HG03196 (cell line): Measurements from ENCODE around the gene LMF1.

Source experiments
- ATAC-seq: cut with Tn5 transposase; IDR thresholded peaks from one replicate; pipeline ENCODE4 v1.9.1; 2021; ENCODE audit not compliant: unreplicated experiment

Gene LMF1

DNA sequence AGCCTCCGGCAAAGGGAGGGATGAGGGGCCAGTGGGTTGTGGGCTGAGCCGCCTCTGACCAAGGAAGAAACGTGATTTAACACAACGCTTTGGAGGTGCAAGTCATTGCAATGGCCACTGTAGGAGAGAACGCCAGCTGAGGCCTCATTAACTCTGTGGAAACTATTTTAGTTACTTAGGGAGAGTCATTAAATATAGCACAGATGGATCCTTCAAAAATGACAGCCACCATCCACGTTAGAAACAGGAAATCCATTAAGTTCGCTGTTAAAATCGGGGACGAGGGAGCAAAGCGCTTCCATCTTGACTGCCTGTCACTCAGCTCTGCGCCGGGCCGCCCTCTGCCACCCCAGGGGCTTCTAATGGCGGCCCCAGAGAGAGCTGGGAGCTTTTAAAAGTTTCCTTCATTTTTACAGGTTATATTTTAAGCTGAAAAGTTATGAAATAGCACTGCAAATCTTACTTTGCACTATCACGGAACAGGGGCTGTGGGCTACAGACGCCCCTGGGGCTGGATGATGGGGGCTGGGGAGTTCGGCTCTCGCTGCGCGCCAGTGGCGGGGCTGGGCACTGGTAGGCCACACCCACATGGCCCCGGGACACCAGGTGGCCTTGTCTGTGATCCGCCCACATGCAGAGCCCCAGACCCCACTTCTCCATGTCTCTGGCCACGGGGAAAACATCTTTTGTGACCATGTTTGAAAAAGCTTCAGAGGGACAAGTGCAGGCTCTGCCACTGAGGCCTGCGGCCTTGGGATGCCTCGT lies 54.6 kb downstream of the LMF1 start:
- ATAC-seq: no peak

DNA sequence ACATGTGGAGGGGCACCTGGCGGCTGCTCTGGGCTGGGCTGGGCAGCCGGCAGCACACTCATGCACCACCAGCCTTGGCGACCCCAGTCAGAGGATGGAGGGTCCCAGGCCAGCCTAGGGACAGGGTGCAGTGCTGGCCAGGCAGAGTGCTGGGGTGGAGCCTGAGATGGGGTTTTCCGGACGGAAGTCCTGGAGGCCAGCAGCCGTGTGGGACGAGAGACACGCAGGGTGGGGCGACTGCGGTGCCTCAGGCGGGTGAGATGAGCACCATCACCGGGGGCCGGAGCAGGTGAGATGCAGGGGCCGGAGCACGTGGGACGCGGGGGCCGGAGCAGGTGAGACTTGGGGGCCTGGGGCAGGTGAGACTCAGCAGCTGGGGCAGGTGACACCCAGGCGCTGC lies 55.2 kb downstream of the LMF1 start:
- ATAC-seq: no peak

DNA sequence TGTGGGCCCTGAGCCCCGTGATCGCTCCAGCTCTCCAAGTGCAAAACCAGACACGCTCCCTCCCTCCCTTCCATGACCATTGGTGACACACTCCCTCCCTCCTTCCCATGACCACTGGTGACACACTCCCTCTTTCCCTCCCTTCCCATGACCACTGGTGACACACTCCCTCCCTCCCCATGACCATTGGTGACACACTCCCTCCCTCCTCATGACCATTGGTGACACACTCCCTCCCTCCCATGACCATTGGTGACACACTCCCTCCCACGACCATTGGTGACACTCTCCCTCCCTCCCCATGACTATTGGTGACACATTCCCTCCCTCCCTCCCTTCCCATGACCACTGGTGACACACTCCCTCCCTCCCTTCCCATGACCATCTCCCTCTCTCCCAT lies 56.3 kb downstream of the LMF1 start:
- no peak for ATAC-seq

DNA sequence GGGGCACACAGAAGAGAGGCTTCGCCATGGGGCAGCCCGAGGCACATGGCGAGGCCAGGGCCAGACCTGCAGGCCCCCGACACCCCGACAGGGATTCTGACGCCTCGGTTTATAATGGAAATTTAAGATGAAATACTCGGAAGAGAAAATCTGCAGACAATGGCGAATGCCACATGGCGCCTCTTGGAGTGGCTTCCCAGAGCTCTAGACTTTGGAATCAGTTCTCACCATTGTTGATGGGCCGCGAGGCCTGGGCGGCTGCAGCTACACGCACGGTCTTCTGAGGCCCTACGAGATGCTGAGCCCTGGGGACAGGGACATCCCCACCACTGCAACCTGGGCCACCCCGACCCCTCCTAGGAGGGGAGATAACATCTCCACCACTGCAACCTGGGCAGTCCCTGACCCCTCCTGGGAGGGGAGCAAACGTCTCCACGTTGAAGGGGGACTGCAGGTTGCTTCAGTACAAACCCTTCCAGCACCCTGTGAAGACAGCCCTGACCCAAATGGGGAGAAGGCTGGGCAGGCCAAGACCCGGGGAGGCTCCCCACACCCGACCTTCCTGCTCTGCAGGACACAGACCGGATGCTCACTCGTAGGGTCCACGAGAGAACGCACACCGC lies 56.9 kb downstream of the LMF1 start:
- no peak for ATAC-seq

DNA sequence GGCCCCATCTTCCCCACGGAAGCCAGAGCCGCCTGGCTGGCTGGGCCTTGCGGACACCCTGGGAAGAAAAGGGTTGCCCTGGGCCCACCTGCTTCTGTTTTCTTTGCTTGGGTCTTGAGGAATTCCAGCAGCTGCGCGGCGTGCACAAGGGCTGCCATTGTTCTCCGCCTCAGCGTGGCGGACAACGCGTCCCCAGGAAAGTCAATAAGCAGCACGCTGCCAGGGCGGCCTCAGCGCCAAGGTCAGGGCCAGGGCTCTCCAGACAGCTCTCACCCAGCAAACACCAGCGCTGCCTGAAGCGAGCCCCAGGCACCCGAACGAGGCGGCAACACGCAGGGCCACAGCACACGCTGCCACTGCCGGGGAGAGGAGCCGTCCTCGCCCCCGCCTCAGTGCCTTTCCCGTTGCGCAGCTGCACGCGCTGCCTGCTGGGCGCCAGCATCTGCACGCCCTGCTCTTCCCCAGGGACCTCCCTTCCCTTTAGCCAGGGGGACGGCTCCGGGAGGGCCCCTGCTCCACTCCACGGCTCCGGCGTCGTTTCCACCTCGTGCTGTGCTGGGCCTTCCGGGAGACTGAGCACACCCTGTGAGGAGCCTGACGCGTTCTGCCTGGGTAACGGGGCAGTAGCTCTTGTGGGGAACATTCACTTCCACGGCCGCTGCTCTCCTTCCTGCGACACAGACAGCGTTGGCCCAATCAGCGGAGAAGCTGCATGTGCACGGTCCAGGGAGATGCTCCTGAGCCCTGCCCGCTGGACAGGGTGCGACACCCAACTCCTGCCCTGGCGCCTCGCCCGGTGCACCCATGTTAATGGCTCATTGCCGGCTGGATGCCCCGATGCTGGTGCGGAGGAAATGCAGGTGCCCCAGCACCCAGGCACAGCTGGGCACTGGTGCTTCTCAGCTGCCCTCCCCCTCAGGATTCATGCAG lies 57.8 kb downstream of the LMF1 start:
- no peak for ATAC-seq

DNA sequence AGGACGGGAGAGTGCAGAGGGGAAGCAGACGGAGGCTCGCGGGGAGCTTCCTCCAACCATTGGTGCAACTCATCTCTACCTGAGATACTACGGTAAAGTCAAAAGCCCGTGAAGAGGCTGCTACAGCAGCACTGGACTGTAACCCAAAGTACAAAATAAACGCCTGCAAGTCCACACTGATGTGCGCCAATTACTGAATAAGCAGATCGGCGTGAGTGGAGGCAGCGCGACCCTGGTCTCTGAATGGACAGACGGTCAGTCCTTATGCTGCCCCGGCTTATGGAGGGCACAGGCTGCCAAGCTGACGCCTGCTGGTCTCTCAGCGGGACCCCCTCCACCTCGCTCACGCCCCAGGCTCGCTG lies 58.5 kb downstream of the LMF1 start:
- no peak for ATAC-seq

DNA sequence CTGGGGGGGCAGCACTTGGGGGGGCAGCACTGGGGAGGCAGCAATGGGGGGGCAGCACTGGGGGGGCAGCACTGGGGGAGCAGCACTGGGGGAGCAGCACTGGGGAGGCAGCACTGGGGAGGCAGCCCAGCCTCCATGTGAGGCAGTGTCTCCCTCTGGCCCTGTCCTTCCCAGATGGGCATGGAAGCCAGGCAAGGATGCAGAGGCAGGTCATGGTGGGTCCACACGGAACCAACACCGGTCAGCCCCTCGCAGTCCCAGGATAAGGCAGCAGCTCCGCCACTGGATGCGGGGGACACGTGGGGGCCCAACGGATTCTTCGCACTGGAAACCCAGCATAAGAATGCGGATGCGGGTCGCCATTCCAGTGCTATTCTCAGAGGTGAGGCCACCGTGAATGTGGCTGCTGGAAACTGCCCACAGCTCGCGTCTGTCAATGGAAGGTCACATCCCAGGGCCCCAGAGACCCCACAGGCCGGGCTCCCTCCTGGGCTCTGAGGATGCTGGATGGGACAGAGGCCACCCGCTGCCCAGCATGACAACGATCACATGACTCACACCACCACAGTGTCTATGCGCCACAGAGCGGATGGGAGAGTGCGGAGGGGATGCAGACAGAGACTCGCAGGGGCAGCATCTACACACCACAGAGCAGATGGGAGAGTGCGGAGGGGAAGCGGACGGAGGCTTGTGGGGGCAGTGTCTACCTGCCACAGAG lies 59.0 kb downstream of the LMF1 start:
- no peak for ATAC-seq

DNA sequence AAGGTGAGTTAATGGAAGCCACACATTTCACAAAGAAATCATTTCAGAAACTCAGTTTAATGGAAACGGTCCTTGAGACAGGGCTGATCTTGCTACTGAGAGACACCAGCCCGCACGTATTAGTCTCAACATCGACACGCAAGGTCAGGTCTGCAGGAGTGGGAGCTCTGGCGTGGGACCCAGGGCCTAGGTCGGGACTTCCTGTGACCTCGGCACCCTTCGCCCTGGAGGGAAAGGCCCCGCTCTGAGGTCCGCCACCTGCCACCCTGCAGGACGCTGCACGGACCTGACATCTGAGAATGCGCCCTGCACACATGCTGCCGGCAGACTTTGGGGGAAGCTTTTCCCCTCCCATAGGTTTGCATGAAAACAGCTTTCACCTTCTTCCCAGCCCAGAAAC lies 59.7 kb downstream of the LMF1 start:
- ATAC-seq: no peak

DNA sequence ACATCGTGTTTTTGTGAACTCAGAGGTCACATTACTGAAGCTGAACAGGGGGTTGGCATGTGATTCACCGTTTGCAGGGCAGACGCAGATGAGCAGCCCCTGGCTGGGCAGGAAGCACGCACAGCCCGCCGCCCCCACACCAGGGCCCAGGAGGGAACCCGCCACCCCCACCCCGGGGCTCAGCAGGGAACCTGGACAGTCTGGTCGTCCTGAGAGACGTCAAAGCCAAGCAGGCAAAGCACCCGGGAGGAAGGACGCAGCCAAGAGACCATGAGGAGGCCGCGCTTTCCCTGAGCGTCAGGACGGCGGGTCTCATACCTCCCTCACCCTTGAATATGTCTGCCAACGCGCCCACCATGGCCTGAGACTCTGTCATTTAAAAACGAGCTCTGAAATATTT lies 60.6 kb downstream of the LMF1 start:
- no peak for ATAC-seq

DNA sequence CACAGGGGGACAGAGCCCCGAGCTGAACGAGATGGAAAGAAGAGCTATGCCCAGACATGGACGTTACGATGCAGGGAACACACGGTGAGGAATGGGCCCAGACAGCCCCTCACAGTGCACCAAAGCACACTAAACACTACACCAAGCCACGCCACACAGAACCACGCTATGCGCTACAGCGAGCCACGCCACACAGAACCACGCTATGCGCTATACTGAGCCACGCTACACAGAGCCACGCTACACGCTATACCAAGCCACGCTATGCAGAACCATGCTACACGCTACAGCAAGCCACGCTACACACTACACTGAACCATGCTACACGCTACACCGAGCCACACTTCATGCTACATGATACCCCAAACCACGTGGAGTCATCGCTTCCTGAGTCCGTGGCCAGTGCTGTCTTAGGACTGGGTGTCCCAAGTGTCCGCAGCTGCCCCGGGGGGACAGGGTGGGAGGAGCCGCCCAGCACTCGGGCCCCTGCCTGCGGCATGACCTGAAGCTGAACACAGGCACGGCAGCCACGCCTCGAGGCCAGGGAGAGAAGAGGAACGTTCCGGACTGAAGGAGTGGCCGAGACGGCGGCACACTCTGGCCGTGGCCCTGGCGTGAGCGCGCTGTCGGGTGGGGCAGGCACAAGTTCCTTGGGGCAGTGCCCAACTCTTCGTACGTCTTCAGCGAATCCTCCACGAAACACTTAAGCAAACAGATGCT lies 61.3 kb downstream of the LMF1 start:
- ATAC-seq: no peak

DNA sequence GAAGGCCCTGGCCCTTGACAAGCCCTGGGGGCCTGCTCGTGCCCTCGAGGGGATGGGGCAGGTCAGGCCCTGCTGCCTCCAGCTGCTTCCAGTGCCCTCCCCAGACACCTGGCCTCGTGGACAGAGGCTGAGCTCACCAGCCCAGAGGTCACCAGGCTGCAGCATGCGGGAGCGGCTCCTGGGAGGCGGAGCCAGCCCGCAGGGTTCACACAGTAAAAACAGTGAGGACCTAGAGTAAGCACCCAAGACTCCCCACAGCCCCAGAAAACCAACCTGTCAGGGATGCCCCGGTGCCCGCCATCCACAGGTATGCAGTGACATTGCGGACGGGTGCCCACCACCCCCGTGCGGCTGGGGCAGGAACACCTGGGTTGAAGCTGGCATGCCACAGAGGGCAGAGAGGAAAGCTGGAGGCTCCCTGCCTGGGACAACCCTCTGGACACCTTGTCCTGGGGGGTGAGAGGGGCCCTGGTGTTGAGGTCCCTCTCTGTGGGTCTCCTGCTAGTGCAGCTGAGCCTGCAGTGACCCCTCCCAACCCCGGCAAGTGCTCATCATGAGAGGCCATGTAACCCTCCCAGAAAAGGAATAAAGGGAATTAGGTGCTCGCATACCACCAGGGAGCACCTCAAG lies 62.1 kb downstream of the LMF1 start:
- ATAC-seq: no peak

DNA sequence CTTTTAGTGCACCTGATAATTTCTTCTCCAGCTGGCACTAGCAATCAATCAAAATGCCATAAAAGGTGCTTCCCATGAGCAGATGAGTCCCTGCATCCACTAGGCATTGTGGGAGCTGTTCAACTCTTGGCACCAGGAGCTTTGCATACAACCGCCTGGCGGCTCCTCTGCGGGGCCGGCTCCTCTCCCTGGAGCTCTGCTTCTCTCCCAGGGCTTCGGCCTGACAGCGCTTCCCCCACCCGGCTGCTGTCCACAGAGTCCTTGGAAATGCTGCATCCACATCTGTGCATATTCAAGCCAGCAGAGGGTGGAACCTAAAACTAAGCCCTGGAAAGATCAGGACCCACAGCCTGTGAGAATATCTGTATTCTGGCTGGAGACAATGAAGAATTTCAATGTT lies 62.9 kb downstream of the LMF1 start:
- no peak for ATAC-seq

DNA sequence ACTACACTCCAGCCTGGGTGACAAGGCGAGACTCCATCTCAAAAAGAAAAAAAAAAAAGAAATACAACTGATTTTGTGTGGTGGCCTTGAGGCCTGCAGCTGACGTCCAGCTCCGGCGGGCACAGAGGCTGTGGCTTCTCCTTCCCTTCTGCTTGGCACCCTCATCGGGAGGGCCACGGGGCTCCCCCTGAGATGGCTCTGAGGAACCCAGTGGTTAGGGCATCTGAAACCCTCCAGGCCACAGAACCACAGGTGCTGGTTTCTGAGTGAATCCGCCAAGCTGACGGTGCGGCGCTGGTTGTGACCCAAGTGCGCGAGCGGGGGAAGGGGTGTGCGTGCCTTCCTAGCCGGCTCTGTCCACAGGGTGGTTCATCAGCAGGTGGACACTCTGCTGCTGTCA lies 63.4 kb downstream of the LMF1 start:
- ATAC-seq: no peak

DNA sequence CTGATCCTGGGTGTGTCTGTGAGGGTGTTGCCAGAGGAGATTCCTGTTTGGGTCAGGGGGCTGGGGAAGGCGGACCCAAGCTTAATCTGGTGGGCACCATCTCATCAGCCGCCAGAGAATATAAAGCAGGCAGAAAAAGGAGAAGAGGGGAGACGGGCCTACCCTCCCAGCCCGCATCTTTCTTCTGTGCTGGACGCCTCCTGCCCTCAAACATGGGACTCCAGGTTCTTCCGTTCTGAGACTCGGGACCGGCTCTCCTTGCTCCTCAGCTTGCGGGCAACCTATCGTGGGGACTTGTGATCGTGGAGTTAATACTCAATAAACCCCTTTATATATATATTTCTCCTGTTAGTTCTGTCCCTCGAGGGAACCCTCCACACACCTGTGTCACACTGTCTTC lies 64.5 kb downstream of the LMF1 start:
- no peak for ATAC-seq

DNA sequence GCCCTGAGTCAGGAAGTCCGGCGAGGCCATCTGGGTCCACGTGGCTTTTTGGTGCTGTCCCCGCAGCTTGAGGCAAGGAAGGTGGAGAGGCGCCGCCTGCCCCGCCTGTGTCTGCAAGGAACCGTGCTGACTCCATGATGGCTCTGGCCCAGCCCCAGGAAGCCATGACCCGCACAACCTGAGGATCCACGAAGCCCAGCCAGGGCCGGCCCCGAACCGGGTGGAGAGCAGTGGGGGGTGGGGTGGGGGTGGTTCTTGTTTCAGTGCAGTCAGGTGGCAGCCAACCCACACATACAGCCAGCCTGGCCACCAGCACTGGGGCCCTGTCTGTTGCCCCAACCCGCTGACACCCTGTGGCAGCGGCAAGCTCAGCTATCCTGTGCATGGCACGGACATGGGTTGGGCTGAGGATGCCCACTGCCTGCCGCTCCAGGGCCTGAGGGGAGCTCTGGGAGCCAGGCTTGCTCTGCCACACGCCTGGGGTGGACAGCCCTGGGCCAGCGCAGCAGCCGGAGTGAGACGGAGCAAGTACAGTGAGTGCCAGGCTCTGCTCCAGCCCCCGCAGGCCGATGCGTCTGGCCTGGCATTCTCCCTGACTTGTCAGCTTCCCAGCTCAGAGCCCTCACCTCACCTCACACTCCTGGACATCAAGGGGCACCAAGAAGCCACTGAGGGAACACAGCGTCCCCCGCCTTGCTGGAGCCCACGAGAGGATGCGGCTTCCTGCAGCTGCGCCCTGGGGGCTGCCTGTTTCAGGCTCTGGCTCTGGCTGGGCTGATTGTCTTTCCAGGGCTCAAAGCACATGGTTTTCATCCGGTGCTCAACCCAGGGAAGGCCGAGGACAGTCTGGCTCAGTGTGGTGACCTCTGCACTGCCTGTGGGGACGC lies 68.8 kb downstream of the LMF1 start:
- ATAC-seq: no peak

DNA sequence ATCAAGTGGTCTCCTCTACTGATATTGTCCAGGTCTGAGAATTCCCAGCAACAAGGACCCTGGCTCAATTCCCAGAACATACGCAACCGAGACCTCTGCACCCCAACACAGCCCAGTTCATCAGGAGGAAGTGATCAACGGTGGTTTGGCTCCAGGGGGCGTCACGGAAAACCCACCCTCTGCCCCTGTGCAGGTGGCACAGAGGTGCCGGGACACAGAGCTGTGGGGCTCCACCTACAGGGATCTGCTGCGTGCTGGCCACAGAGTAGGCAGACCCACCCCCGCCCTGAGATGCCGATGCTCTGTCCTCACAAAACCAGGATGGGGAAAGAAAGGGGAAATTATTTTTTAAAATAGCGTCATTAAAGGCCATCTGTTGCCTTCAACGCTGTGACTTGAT lies 69.6 kb downstream of the LMF1 start:
- no peak for ATAC-seq

DNA sequence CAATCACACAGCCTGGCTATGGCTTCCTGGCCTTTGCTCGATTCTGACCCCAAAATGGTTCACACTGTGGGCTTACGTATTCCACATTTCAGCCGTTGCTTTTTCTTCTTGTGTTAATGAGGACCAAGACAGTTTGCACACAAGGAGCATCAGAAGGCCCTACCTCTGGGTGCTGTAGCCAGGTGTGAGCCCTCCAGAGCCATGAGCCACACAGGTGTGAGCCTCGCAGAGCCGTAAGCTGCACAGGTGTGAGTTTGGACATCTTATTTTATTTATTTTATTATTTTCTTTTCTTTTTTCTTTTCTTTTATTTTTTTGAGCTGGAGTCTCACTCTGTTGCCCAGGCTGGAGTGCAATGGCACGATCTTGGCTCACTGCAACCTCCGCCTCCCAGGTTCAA lies 70.6 kb downstream of the LMF1 start:
- no peak for ATAC-seq

DNA sequence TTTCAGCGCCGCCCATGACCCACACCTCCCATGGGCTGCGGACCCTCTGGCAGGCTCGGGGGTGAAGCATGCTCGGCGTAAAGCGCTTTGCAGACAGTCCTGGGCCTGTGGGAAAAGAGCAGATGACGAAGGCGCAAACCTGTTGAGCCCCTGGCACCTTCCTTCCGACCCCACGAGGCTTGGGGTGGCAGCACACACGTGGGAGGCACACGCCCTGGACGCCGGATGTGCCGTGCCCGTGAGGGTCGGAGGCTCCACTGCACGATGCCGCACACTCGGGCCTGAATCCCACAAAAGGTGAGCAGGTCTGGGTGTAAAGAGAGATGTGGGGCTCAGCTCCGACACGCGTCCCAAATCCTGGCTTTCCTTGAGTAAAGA lies 71.1 kb downstream of the LMF1 start:
- no peak for ATAC-seq
